Measurements from ENCODE around the gene SLC12A8. TPM values are rescaled to one million over a fixed set of nuclear protein-coding genes. Genes with fewer than 3 reads are reported as not detected.

Gene SLC12A8
- total RNA-seq, 1 experiment from 2014 or later: 7.1 TPM

DNA sequence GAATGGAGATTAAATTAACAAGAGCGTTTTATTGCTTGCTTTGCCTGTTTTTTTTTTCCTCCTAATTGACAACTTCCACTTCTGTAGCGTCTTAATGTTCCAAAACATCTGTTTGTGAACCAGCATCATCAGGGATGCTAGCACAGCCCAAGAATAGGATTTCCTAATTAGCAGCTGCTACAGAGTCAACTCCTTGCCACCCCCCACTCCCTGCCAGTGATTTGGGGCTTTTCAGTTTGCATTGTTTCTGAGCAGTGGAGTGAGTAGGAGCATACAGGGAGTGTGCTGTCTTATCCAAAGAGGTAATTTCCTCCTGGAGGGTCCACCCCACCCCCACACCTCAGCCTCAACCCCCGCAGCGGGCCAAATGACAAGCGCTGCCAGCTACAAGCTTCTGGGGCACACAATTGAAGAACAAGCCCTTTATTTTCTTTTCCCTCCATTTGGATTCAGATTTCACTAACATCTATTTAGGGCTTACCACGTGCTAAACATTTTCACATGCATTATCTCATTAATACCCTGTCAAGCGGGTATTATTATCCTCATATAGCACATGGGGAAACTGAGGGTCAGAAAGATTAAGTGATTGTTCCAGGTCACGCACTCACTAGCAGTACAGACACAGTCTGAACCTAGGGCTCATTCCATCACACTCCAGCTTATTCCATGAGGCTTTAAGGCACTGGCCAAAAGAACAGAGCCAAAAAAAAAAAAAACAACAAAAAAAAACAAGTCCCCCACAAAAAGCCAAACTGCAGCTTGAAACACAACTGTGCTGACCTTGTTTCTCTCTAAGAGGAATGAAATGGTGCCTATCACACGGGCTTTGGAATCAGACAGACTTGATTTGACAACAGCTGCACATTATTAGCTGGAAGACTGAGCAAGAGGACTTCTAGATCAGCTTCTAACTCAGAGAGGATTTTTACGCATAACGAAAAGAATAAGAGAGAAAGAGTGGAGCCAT is 173.1 kb downstream of the SLC12A8 start:
- ChIA-PET POLR2A (ENCODE audit: low non-redundant PET) (no interaction called here), CTCF (interaction anchor here (0.8 to 1.0 kb wide), 2 partner anchors 13 to 399 kb away, joined by 3 read pairs; no protein-coding TSS in a partner anchor)
- Histone ChIP-seq H3K27me3 (replicated peaks; ENCODE audit: insufficient read depth, low read depth, low read length, poor library complexity) (no peaks in the 10 kb centered on the region), H3K4me3 (ENCODE audit: low read depth, low read length, poor library complexity, severe bottlenecking) (no peak overlapping the region), H3K36me3 (ENCODE audit: insufficient read depth, low read length, poor library complexity, severe bottlenecking) (peaks cover 3% of the 10 kb centered on the region), H3K4me1 (ENCODE audit: insufficient read depth, low read length, poor library complexity, severe bottlenecking) (peaks cover 34% of the 10 kb centered on the region), H3K9me3 (ENCODE audit: low read depth, low read length, poor library complexity, severe bottlenecking) (peaks cover 19% of the 10 kb centered on the region), H3K27ac (ENCODE audit: low read depth, low read length, poor library complexity, severe bottlenecking) (peak overlapping the region; percentile 15)
- no peak for TF ChIP-seq EZH2 (IDR thresholded peaks at IDR 0.05; ENCODE audit: borderline replicate concordance, low read depth, low read length, poor library complexity, severe bottlenecking)
- no peak for TF ChIP-seq CTCF (conservative IDR thresholded peaks at IDR 0.05; ENCODE audit: low read depth, low read length)
- no TSS peak for BruUV-seq (replicated peaks)
- intact Hi-C loops (cut with micrococcal nuclease; ENCODE audit: unreplicated experiment): no loop called here
- DNase-seq (ENCODE audit: low spot score): peak; percentile 58

DNA sequence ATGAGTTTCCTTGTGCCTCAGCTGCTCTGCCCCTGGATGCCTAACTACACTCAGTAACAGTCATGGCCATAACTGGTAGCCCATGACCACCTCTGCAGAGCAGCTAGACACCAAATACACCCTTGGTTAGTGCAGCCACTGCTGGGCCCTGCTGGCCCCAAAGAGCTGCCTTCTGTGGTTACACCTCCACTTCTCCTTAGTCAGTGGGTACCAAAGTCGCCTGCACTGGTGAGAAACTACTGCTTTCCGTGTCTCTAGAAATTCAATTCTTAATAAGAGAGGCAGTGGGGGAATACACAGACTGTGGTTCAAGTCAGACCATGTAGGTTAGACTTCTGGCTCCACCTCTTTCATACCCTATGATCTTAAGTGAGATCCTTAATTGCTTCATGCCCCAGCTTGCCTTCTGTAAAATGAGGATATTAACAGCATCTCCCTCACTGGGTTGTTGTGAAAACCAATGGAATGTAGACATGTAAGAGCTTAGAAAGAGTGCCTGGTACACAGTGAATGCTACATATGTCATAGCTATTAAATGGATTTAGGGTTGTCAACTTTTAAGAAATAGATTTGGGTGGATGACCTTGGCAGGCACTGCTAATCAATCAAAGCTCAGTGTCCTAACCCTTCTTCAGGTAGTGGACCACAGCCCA is 174.9 kb downstream of the SLC12A8 start:
- Histone ChIP-seq H3K9me3 (ENCODE audit: low read depth, low read length, poor library complexity, severe bottlenecking) (peaks cover 20% of the 10 kb centered on the region), H3K4me1 (ENCODE audit: insufficient read depth, low read length, poor library complexity, severe bottlenecking) (peaks cover 40% of the 10 kb centered on the region), H3K36me3 (ENCODE audit: insufficient read depth, low read length, poor library complexity, severe bottlenecking) (peaks cover 3% of the 10 kb centered on the region), H3K27ac (ENCODE audit: low read depth, low read length, poor library complexity, severe bottlenecking) (no peak overlapping the region), H3K4me3 (ENCODE audit: low read depth, low read length, poor library complexity, severe bottlenecking) (no peak overlapping the region), H3K27me3 (replicated peaks; ENCODE audit: insufficient read depth, low read depth, low read length, poor library complexity) (no peaks in the 10 kb centered on the region)
- DNase-seq (ENCODE audit: low spot score): no peak
- BruUV-seq (replicated peaks): no TSS peak
- ChIA-PET CTCF (no interaction called here), POLR2A (ENCODE audit: low non-redundant PET) (no interaction called here)
- intact Hi-C loops (cut with micrococcal nuclease; ENCODE audit: unreplicated experiment): no loop called here
- TF ChIP-seq EZH2 (IDR thresholded peaks at IDR 0.05; ENCODE audit: borderline replicate concordance, low read depth, low read length, poor library complexity, severe bottlenecking) (no peak), CTCF (conservative IDR thresholded peaks at IDR 0.05; ENCODE audit: low read depth, low read length) (no peak)

DNA sequence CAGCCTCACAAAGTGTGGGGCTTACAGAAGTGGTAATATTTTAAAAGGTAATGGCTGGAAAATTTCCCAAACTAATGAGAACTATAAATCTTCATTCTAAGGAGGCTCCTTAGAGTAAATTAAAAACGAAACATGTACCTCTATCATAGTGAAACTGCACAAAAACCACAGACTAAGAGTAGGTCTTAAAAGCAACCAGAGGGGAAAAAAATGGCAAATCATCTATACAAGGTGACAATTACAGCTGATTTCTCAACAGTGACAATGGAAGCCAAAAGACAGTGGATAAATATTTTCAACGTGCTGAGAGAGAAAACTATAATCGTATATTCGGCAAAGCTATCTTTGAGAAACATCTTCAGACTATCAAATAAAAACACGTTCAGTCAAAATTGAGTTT is 177.3 kb downstream of the SLC12A8 start:
- intact Hi-C loops (cut with micrococcal nuclease; ENCODE audit: unreplicated experiment): no loop called here
- DNase-seq (ENCODE audit: low spot score): no peak

More for the DNA sequence above, 177.3 kb downstream of the SLC12A8 start:
- ChIA-PET CTCF (no interaction called here), POLR2A (ENCODE audit: low non-redundant PET) (no interaction called here)
- no peaks in the 10 kb centered on the region for H3K27me3 ChIP-seq (replicated peaks; ENCODE audit: insufficient read depth, low read depth, low read length, poor library complexity)
- H3K4me1 ChIP-seq (ENCODE audit: insufficient read depth, low read length, poor library complexity, severe bottlenecking): peaks cover 37% of the 10 kb centered on the region
- BruUV-seq (replicated peaks): no TSS peak
- H3K36me3 ChIP-seq (ENCODE audit: insufficient read depth, low read length, poor library complexity, severe bottlenecking): peaks cover 3% of the 10 kb centered on the region
- peaks cover 20% of the 10 kb centered on the region for H3K9me3 ChIP-seq (ENCODE audit: low read depth, low read length, poor library complexity, severe bottlenecking)
- TF ChIP-seq EZH2 (IDR thresholded peaks at IDR 0.05; ENCODE audit: borderline replicate concordance, low read depth, low read length, poor library complexity, severe bottlenecking) (no peak), CTCF (conservative IDR thresholded peaks at IDR 0.05; ENCODE audit: low read depth, low read length) (no peak)
- no peak overlapping the region for H3K27ac ChIP-seq (ENCODE audit: low read depth, low read length, poor library complexity, severe bottlenecking)
- no peak overlapping the region for H3K4me3 ChIP-seq (ENCODE audit: low read depth, low read length, poor library complexity, severe bottlenecking)
